HG03432 (cell line): Measurements from ENCODE around the gene CEP41.
"Not testable (repeated sequence)": the region's sequence is repeated elsewhere in the genome, so short reads cannot be mapped to it uniquely, and the experiment has no call there.

Experiments
- ATAC-seq: cut with Tn5 transposase; IDR thresholded peaks from one replicate; pipeline ENCODE4 v1.9.1; 2021; ENCODE audit warnings: mild to moderate bottlenecking, moderate library complexity; ENCODE audit not compliant: unreplicated experiment

Gene CEP41

GRCh38 chr7:130463553-130464434 is 23.0 kb upstream of the CEP41 start:
- no peak for ATAC-seq

- no peak for ATAC-seq
Measured at GRCh38 chr7:130461272-130461671, 20.5 kb upstream of the CEP41 start.

DNA sequence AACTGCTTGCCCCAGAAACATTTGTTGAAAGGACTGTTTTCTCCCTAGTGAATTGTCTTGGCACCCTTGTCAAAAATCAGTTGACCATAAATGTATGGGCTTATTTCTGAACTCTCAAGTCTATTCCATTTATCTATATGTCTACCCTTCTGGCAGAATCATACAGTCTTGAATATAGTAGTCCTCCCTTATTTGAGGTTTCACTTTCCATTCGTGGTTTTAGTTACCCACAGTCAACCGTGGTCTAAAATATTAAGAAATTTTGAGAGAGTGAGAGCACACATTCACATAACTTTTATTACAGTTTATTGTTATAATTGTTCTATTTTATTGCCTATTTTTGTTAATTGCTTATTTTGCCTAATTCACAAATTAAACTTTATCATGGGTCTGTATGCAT is 17.4 kb upstream of the CEP41 start:
- ATAC-seq = no peak

GRCh38 chr7:130454959-130455358 is 14.1 kb upstream of the CEP41 start:
- ATAC-seq = no peak

GRCh38 chr7:130452951-130453350 is 12.1 kb upstream of the CEP41 start:
- no peak for ATAC-seq

GRCh38 chr7:130451344-130451743 is 10.5 kb upstream of the CEP41 start:
- ATAC-seq = not testable (repeated sequence)

DNA sequence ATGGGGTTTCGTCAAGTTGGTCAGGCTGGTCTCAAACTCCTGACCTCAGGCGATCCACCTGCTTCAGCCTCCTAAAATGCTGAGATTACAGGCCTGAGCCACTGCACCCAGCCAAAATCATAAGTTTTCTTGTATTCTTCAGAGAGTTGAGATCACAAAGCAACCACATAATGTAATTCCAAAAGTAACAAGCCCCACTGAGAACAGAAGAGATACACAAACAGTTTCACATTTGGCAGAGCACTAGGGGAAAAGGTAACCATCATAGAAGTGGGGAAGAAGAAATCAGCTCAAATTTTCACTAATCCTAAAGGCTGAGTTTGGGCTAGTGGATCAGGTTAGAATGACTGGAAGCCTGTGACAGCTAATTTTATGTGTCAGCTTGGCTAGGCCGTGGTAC is 5.4 kb upstream of the CEP41 start:
- ATAC-seq = no peak

GRCh38 chr7:130444751-130445407 is 4.1 kb upstream of the CEP41 start:
- no peak for ATAC-seq

DNA sequence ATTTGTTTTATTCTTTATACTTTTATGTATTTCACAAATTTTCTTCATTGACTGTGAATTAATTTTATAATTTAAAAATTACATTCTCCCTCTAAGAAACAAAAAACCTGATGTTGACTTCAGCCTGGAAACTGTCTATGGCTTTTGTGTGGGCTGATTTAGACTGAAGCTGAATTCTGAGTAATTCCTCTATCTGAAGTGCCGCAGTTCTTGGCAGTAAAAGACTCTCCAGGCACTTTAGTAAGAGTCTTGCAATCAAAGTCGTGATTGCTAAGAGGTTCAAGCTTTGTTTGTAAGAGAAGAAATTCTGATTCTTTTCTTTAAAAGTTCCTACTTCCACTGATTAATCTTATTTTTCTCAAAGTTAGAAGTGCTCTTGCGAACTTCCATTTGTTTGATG is 3.4 kb upstream of the CEP41 start:
- no peak for ATAC-seq

- no peak for ATAC-seq
Measured at GRCh38 chr7:130442601-130443000, 1.8 kb upstream of the CEP41 start.

GRCh38 chr7:130441408-130441869 is 623 bp upstream of the CEP41 start:
- ATAC-seq = no peak

GRCh38 chr7:130436253-130436652 is 4.6 kb downstream of the CEP41 start:
- no peak for ATAC-seq

DNA sequence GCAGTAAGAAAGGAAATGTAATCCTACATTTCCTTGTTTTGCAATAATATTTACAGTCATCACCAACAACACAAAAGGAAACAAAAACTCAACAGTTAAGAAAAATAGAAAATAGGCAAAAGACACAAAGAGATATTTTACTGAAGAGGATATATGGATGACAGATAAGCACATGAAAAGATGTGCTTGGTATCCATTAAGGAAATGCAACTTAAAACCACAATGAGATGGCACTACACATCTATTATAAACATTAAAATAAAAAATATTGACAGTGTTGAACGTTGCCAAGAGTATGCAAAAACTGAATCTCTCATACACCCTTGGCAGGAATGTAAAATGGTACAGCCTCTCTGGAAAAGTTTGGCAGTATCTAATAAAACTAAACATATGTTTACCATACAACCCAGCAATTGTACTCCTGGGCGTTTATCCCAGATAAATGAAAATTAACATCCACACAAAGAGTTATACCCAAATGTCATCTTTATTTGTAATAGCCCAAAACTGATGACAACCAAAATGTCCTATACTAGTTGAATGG is 5.4 kb downstream of the CEP41 start:
- no peak for ATAC-seq

GRCh38 chr7:130433301-130433700 is 7.5 kb downstream of the CEP41 start:
- ATAC-seq = no peak

GRCh38 chr7:130432886-130433285 is 7.9 kb downstream of the CEP41 start:
- no peak for ATAC-seq

- ATAC-seq = no peak
Measured at GRCh38 chr7:130430841-130431666, 9.8 kb downstream of the CEP41 start.

DNA sequence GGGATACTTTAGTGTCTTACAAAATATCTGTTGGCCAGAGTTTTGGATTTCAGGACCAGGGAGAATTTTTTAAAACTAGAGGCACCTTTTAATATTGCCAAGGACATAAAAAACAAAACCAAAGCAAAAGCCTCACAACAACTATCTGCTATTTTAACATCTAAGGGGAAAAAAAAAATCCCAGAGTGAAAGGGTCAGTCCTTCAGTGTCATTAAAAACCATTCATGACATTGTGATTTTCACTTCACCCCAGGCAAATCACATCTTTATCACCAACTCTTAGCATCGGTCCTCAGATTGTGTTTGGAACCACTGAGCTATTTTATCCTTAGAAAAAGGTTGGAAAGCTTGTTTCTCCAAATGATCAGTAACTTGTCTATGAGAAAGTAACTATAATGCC is 10.7 kb downstream of the CEP41 start:
- no peak for ATAC-seq

- no peak for ATAC-seq
Measured at GRCh38 chr7:130429019-130429418, 11.8 kb downstream of the CEP41 start.

DNA sequence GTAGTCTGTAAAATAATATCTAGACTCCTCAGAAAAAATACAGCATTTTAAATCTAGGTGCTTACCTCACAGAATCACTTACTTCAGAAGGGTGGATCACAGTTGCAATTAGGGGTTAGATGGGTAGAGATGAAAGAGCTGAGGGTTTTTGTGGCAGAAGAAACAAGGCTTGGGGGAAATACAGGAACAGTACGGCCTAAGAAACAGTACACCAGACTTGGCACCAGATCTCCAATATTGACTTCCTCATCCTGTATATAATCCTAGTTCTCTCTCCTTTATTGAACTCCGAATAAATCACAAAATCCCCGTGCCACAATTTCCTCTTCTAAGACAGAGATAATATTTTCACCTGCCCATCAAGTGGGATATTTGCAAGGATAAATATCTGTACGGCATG is 14.3 kb downstream of the CEP41 start:
- ATAC-seq = no peak

GRCh38 chr7:130425796-130426195 is 15.0 kb downstream of the CEP41 start:
- no peak for ATAC-seq

GRCh38 chr7:130423501-130424037 is 17.2 kb downstream of the CEP41 start:
- no peak for ATAC-seq
